HL-60 (cell line): ENCODE measurements around the gene TOR1A.

Experiments
- DNase-seq, 2 experiments: peaks; one replicate each; pipeline ENCODE4 v3.0.0-alpha.2; 2010 to 2020; ENCODE audit warnings: low read depth in 1 of 2, low spot score in 1 of 2
- H3K27ac ChIP-seq: fragments of 250-450 bp; sonication (Bioruptor Pico); replicated peaks from 2 replicates; pipeline ENCODE4 v1.5.1; 2020; ENCODE audit warnings: mild to moderate bottlenecking, moderate library complexity
- H3K27me3 ChIP-seq: fragments of 250-450 bp; sonication (Bioruptor Pico); 2 replicates; pipeline ENCODE4 v1.5.1; 2021; ENCODE audit warnings: mild to moderate bottlenecking, moderate library complexity; ENCODE audit not compliant: insufficient read depth, poor library complexity, severe bottlenecking
- H3K4me3 ChIP-seq: replicated peaks from 2 replicates; pipeline ENCODE4 v1.5.1; 2011; ENCODE audit warnings: mild to moderate bottlenecking, control low read depth, low read length; ENCODE audit not compliant: insufficient read depth
- GABPA ChIP-seq: IDR thresholded peaks from 2 replicates; pipeline ENCODE4 v1.6.1; 2012; ENCODE audit warnings: low read depth
- POLR2AphosphoS5 ChIP-seq: IDR thresholded peaks from 2 replicates; pipeline ENCODE4 v1.6.1; 2012; ENCODE audit warnings: low read depth
- SPI1 ChIP-seq: IDR thresholded peaks from 2 replicates; pipeline ENCODE4 v1.6.1; 2012; ENCODE audit warnings: low read depth, mild to moderate bottlenecking, borderline replicate concordance
- TF ChIP-seq, protein P1 (sequence below): IDR thresholded peaks from 2 replicates; pipeline ENCODE4 v1.6.1; 2012; ENCODE audit warnings: low read depth; ENCODE audit not compliant: insufficient replicate concordance
- TF ChIP-seq, protein P2 (sequence below): IDR thresholded peaks from one replicate; pipeline ENCODE4 v1.5.1; 2011; ENCODE audit warnings: low read length, control low read depth, inconsistent platforms; ENCODE audit not compliant: insufficient read depth

TOR1A gene

DNA sequence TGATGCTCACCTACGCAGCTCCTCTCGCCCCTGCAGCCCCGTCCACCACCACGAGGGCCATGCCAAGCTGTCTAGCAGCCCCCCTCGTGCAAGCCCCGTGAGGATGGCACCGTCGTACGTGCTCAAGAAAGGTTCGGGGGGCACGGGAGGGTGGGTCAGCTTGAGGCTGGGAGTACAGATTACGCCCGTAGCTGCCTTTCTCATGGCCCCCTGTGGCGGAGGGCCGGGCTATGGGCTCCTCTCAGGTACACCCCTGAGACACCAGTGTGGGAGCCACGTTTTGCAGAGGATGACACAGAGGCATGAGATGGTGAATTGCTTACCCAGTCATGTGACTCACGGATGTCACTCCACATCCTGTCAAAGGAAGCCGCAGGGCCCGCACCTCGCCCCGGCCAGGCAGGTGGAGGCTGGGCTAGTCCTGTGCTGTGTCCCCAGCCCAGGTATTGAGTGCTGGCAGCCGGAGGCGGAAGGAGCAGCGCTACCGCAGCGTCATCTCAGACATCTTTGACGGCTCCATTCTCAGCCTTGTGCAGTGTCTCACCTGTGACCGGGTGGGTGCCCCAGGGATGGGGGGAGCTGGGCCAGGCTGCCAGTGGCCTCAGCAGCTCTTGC is 45.0 kb upstream of the TOR1A start:
- TF ChIP-seq, protein P1, sequence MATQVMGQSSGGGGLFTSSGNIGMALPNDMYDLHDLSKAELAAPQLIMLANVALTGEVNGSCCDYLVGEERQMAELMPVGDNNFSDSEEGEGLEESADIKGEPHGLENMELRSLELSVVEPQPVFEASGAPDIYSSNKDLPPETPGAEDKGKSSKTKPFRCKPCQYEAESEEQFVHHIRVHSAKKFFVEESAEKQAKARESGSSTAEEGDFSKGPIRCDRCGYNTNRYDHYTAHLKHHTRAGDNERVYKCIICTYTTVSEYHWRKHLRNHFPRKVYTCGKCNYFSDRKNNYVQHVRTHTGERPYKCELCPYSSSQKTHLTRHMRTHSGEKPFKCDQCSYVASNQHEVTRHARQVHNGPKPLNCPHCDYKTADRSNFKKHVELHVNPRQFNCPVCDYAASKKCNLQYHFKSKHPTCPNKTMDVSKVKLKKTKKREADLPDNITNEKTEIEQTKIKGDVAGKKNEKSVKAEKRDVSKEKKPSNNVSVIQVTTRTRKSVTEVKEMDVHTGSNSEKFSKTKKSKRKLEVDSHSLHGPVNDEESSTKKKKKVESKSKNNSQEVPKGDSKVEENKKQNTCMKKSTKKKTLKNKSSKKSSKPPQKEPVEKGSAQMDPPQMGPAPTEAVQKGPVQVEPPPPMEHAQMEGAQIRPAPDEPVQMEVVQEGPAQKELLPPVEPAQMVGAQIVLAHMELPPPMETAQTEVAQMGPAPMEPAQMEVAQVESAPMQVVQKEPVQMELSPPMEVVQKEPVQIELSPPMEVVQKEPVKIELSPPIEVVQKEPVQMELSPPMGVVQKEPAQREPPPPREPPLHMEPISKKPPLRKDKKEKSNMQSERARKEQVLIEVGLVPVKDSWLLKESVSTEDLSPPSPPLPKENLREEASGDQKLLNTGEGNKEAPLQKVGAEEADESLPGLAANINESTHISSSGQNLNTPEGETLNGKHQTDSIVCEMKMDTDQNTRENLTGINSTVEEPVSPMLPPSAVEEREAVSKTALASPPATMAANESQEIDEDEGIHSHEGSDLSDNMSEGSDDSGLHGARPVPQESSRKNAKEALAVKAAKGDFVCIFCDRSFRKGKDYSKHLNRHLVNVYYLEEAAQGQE, result no peak
- TF ChIP-seq, protein P2, sequence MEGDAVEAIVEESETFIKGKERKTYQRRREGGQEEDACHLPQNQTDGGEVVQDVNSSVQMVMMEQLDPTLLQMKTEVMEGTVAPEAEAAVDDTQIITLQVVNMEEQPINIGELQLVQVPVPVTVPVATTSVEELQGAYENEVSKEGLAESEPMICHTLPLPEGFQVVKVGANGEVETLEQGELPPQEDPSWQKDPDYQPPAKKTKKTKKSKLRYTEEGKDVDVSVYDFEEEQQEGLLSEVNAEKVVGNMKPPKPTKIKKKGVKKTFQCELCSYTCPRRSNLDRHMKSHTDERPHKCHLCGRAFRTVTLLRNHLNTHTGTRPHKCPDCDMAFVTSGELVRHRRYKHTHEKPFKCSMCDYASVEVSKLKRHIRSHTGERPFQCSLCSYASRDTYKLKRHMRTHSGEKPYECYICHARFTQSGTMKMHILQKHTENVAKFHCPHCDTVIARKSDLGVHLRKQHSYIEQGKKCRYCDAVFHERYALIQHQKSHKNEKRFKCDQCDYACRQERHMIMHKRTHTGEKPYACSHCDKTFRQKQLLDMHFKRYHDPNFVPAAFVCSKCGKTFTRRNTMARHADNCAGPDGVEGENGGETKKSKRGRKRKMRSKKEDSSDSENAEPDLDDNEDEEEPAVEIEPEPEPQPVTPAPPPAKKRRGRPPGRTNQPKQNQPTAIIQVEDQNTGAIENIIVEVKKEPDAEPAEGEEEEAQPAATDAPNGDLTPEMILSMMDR, result no peak
- no peak for TF ChIP-seq SPI1
- no peak; the same call in 1 of the 2 replicates for TF ChIP-seq POLR2AphosphoS5
- TF ChIP-seq GABPA, result no peak

DNA sequence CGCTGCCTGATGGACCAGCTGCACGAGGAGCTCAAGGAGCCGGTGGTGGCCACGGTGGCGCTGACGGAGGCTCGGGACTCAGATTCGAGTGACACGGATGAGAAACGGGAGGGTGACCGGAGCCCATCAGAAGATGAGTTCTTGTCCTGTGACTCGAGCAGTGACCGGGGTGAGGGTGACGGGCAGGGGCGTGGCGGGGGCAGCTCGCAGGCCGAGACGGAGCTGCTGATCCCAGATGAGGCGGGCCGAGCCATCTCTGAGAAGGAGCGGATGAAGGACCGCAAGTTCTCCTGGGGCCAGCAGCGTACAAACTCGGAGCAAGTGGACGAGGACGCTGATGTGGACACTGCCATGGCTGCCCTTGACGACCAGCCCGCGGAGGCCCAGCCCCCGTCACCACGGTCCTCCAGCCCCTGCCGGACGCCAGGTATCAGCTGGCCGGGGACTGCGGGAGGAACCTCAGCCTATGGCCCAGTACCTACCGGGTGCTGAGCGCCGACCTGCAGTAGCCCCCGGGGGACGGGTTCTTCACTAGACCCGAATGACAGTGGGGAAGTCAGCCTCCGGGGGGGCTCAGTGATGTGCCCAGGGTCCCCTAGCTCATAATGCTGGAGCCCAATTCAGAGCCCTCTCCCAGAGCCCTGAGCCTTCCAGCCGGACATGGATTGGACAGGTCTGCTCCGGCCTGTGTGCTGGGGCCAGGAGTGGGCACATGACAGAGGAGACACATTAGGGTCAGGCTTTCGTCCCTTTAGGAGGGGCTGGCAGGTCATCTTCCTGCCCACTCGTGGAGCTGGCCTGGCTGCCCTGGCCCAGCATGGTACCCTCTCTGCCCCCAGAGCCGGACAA is 44.3 kb upstream of the TOR1A start:
- no peaks in the 10 kb centered on the region for H3K27me3 ChIP-seq
- peak overlapping the region; percentile 88; the same call in 1 of the 2 replicates for H3K27ac ChIP-seq
- H3K4me3 ChIP-seq, result no peak overlapping the region
- TF ChIP-seq POLR2AphosphoS5, result peak; percentile 27; the same call in 1 of the 2 replicates
- TF ChIP-seq, protein P2, result no peak
- TF ChIP-seq, protein P1, result no peak
- no peak for DNase-seq

More for the DNA sequence above, 45.0 kb upstream of the TOR1A start:
- Histone ChIP-seq H3K27ac (no peak overlapping the region; the same call in 1 of the 2 replicates), H3K27me3 (no peaks in the 10 kb centered on the region), H3K4me3 (no peak overlapping the region)
- no peak for DNase-seq

DNA sequence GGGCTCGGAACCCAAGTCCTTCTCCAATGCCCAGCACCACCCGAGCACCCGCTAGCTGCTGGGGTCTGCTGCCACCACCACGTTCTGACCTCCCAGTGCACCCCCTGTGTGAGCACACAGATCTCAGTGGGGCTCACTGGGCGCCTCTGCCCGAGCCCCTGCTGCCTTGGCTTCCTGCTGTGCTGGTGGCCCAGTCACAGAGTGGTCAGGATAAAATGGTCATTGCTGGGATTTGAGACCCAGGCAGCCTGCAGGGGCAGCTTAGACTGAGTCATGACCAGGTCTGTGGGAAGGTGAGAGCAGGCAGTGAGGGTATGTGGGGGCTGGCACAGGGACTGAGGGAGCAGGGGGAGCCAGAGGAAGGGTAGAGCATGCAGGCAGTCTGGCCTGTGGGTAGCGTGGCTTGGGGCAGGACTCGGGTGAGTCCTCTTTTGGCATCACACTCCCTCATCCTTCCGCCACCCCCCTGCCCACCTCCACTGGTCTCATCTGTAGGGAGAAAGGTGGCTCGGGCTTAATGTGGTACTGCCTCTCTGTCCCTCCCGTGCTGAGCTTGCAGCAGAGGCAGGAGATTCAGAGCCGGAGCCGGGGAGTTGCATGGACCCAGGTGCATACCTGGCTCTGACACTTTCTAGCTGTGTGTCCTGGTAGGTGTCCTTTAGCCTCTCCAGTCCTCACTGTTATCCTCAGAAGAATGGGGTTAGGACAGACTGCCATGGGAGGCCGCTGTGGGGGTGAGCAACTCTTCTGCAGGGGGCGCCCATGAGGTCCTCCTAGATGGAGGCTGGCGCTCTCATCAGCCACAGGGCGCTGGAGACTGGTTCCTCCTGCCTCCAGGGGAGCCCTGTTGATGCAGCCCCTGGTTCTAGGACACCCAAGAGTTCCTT is 43.4 kb upstream of the TOR1A start:
- Histone ChIP-seq H3K4me3 (no peak overlapping the region), H3K27ac (peak overlapping the region; percentile 88), H3K27me3 (no peaks in the 10 kb centered on the region)
- TF ChIP-seq, protein P2, result no peak
- TF ChIP-seq GABPA (no peak), SPI1 (no peak), POLR2AphosphoS5 (no peak; the same call in 1 of the 2 replicates)
- TF ChIP-seq, protein P1, result no peak
- no peak for DNase-seq
